Smooth muscle cell of the brain vasculature (primary cell): Measurements from ENCODE around the gene RASAL3.
"Not testable (repeated sequence)": the region's sequence is repeated elsewhere in the genome, so short reads cannot be mapped to it uniquely, and the experiment has no call there.

Source experiments
- DNase-seq: peaks from one replicate; pipeline ENCODE4 v3.0.0-alpha.2; 2012; ENCODE audit warnings: low read depth, low spot score

RASAL3 gene

GRCh38 chr19:15421136-15421695 is 43.1 kb downstream of the RASAL3 start:
- DNase-seq: no peak

GRCh38 chr19:15419413-15420025 is 44.8 kb downstream of the RASAL3 start:
- no peak for DNase-seq

- DNase-seq: peak; percentile 99
These were observed 45.5 kb downstream of the RASAL3 start, which contains the start of gene AKAP8L for GRCh38 chr19:15418579-15419412. Gene AKAP8L (minus strand): TSS chr19:15418988. CDS start chr19:15418923, 65 bp downstream.

- peak; percentile 10 for DNase-seq
These were observed 46.1 kb downstream of the RASAL3 start for GRCh38 chr19:15418231-15418578.

GRCh38 chr19:15417699-15418098 is 46.6 kb downstream of the RASAL3 start:
- no peak for DNase-seq

- DNase-seq: no peak
These were observed 51.5 kb downstream of the RASAL3 start for GRCh38 chr19:15412832-15413231.

- DNase-seq: not testable (repeated sequence)
These were observed 53.0 kb downstream of the RASAL3 start for GRCh38 chr19:15411351-15411750.

GRCh38 chr19:15404780-15405211 is 59.5 kb downstream of the RASAL3 start:
- DNase-seq: no peak

- DNase-seq: no peak
These were observed 60.1 kb downstream of the RASAL3 start for GRCh38 chr19:15404097-15404779.

GRCh38 chr19:15403151-15403531 is 61.2 kb downstream of the RASAL3 start:
- DNase-seq: no peak

- no peak for DNase-seq
These were observed 61.8 kb downstream of the RASAL3 start for GRCh38 chr19:15402411-15403150.
